Natural killer cell (primary cell): ENCODE results near the gene DNPH1. TPM values are rescaled to one million over a fixed set of nuclear protein-coding genes. Genes with fewer than 3 reads are reported as not detected.

Experiments used
- ATAC-seq, 3 donors: fragments of 150-1000 bp in 2 of 3; fragments of 200-7000 bp in 1 of 3; cut with Tn5 transposase; 1 replicate in 1 of 3; 2 replicates in 2 of 3; pipeline ENCODE4 v1.10.0; 2021; ENCODE audit warnings: mild to moderate bottlenecking in 2 of 3, moderate library complexity in 2 of 3
- DNase-seq, 2 donors: peaks; one replicate each; pipeline versions ENCODE4 v3.0.0 to v3.0.0-alpha.2; 2013 to 2021; ENCODE audit warnings: mixed read lengths in 1 of 2
- H3K27ac ChIP-seq: one replicate; pipeline ENCODE4 v1.5.1; 2013; ENCODE audit warnings: mild to moderate bottlenecking, low read length
- H3K27me3 ChIP-seq: one replicate; pipeline ENCODE4 v1.6.1; 2013; ENCODE audit warnings: low read length; ENCODE audit not compliant: control insufficient read depth, insufficient read depth
- H3K36me3 ChIP-seq: one replicate; pipeline ENCODE4 v1.6.1; 2013; ENCODE audit warnings: low read length; ENCODE audit not compliant: control insufficient read depth, insufficient read depth
- H3K4me1 ChIP-seq: one replicate; pipeline ENCODE4 v1.6.1; 2013; ENCODE audit warnings: low read length; ENCODE audit not compliant: control insufficient read depth, insufficient read depth
- H3K4me3 ChIP-seq: one replicate; pipeline ENCODE4 v1.5.1; 2013; ENCODE audit warnings: low read length
- H3K9me3 ChIP-seq: one replicate; pipeline ENCODE4 v1.6.1; 2013; ENCODE audit warnings: low read length; ENCODE audit not compliant: control insufficient read depth, insufficient read depth
- H3K27ac Mint-ChIP-seq, 2 donors: one replicate each; pipeline ENCODE4 v1.8.0; 2022; ENCODE audit warnings: mild to moderate bottlenecking in 2 of 2, mixed read lengths in 2 of 2, moderate library complexity in 1 of 2
- H3K27me3 Mint-ChIP-seq, 2 donors: one replicate each; pipeline ENCODE4 v1.8.0; 2022; ENCODE audit warnings: low read depth in 2 of 2, mixed read lengths in 2 of 2
- H3K36me3 Mint-ChIP-seq: one replicate; pipeline ENCODE4 v1.8.0; 2022; ENCODE audit warnings: mixed read lengths
- H3K4me1 Mint-ChIP-seq, 2 donors: one replicate each; pipeline ENCODE4 v1.8.0; 2022; ENCODE audit warnings: mixed read lengths in 2 of 2
- H3K4me3 Mint-ChIP-seq: one replicate; pipeline ENCODE4 v1.8.0; 2022; ENCODE audit warnings: mild to moderate bottlenecking, moderate library complexity, mixed read lengths
- H3K9me3 Mint-ChIP-seq, 2 donors: one replicate each; pipeline ENCODE4 v1.8.0; 2022; ENCODE audit warnings: mixed read lengths in 2 of 2
- WGBS: methylation state at CpG from one replicate; pipeline ENCODE4 v1.1.7; 2013; ENCODE audit warnings: missing lambda C conversion rate; ENCODE audit not compliant: insufficient coverage; 5-methylcytosine and 5-hydroxymethylcytosine counted together
- intact Hi-C: fragments of 100-400 bp; cut with micrococcal nuclease; formaldehyde crosslinking; loops from one replicate; pipeline ENCODE4 v1.14.2; 2022
- total RNA-seq, 4 donors: library from RNA; stranded (reverse); fragments of 120-200 nt in 1 of 4; gene quantifications; one replicate each; pipeline versions ENCODE4 v1.2.3 to v1.2.4, GENCODE V29; 2013 to 2022
- TF ChIP-seq, protein P1 (sequence below): fragments of 200-600 bp; IDR thresholded peaks from one replicate; pipeline ENCODE4 v1.8.0; 2022; ENCODE audit warnings: antibody characterized with exemption

The DNPH1 gene
- total RNA-seq, 3 donors from 2014 or later (not counting 1 experiment from before 2014, with no cell fraction given): 6.1 to 10.2 (median 8.0) TPM

GRCh38 chr6:43265564-43265963 lies 36.3 kb upstream of the DNPH1 start:
- H3K4me3 Mint-ChIP-seq: no peak overlapping the region
- H3K9me3 Mint-ChIP-seq: no peaks in the 10 kb centered on the region
- H3K4me1 Mint-ChIP-seq: peaks cover 6 to 16% of the 10 kb centered on the region in 2 donors
- DNase-seq: no peak
- Histone ChIP-seq H3K27me3 (peaks cover 10% of the 10 kb centered on the region), H3K27ac (no peak overlapping the region), H3K36me3 (no peaks in the 10 kb centered on the region), H3K9me3 (no peaks in the 10 kb centered on the region), H3K4me1 (peaks cover 14% of the 10 kb centered on the region), H3K4me3 (no peak overlapping the region)
- WGBS: 95% methylated on average over 6 of the region's 6 CpGs
- ATAC-seq: no peak
- TF ChIP-seq, protein P1, sequence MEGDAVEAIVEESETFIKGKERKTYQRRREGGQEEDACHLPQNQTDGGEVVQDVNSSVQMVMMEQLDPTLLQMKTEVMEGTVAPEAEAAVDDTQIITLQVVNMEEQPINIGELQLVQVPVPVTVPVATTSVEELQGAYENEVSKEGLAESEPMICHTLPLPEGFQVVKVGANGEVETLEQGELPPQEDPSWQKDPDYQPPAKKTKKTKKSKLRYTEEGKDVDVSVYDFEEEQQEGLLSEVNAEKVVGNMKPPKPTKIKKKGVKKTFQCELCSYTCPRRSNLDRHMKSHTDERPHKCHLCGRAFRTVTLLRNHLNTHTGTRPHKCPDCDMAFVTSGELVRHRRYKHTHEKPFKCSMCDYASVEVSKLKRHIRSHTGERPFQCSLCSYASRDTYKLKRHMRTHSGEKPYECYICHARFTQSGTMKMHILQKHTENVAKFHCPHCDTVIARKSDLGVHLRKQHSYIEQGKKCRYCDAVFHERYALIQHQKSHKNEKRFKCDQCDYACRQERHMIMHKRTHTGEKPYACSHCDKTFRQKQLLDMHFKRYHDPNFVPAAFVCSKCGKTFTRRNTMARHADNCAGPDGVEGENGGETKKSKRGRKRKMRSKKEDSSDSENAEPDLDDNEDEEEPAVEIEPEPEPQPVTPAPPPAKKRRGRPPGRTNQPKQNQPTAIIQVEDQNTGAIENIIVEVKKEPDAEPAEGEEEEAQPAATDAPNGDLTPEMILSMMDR: no peak
- intact Hi-C loops: no loop called here
- no peak overlapping the region for H3K27ac Mint-ChIP-seq
- H3K36me3 Mint-ChIP-seq: no peaks in the 10 kb centered on the region
- peaks cover 6 to 18% of the 10 kb centered on the region in 2 donors for H3K27me3 Mint-ChIP-seq

GRCh38 chr6:43264599-43265145 lies 35.4 kb upstream of the DNPH1 start:
- TF ChIP-seq, protein P1: no peak
- H3K27me3 Mint-ChIP-seq: peaks cover 6 to 17% of the 10 kb centered on the region in 2 donors
- ATAC-seq (no peak), DNase-seq (no peak)
- intact Hi-C loops: no loop called here
- peaks cover 9% of the 10 kb centered on the region for H3K4me1 ChIP-seq
- 82% methylated on average over 5 of the region's 5 CpGs for WGBS
- no peaks in the 10 kb centered on the region for H3K36me3 ChIP-seq
- no peaks in the 10 kb centered on the region for H3K36me3 Mint-ChIP-seq
- H3K9me3 Mint-ChIP-seq: no peaks in the 10 kb centered on the region
- H3K27ac ChIP-seq: no peak overlapping the region
- H3K27ac Mint-ChIP-seq: no peak overlapping the region
- peaks cover 6 to 15% of the 10 kb centered on the region in 2 donors for H3K4me1 Mint-ChIP-seq
- no peaks in the 10 kb centered on the region for H3K9me3 ChIP-seq
- no peak overlapping the region for H3K4me3 ChIP-seq
- peaks cover 10% of the 10 kb centered on the region for H3K27me3 ChIP-seq
- H3K4me3 Mint-ChIP-seq: no peak overlapping the region

DNA sequence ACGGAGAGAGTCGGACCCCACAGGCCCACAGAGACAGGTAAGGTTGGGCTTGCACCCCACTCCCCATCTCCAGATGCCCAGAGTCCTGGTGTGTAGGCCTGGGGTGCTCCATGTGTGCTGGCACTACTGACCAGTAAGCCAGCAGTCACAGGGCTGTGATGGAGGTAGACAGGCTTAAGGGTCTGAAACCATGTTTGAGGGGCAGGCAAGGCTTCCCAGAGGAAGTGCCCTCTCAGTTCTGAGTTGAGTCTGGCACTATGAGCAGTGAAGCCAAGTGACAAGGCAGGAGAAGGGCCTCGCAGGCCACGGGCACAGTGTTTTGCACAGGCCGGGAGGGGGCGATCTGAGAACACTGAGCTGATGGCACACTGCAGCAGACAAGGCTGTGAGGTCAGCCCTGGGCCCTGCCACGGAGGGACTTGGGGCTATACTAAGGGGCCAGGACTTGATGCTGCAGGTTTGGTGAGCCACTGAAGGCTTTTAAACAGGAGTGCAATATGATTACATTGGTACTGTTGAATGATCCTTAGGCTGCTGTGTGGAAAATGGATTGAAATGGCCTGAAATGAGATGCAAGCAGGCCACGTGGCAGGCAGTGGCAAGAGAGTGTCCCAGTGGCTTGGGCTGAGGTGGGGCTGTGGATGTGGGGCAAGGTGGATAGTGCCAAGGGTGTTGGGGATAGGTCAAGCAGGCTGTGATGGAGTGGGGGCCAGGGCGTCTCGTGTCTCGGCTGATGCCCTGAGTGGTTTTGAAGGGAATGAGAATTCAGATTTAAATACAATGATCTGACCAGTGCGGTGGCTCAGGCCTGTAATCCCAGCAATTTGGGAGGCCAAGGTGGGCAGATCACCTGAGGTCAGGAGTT lies 34.3 kb upstream of the DNPH1 start:
- Mint-ChIP-seq H3K36me3 (no peaks in the 10 kb centered on the region), H3K27ac (no peak overlapping the region), H3K27me3 (peaks cover 0 to 11% of the 10 kb centered on the region in 2 donors), H3K4me3 (no peak overlapping the region), H3K4me1 (peaks cover 0 to 6% of the 10 kb centered on the region in 2 donors), H3K9me3 (no peaks in the 10 kb centered on the region)
- H3K4me3 ChIP-seq: no peak overlapping the region
- no peaks in the 10 kb centered on the region for H3K9me3 ChIP-seq
- TF ChIP-seq, protein P1: peak; percentile 65
- WGBS: 51% methylated on average over 12 of the region's 12 CpGs
- no peak overlapping the region for H3K27ac ChIP-seq
- no peaks in the 10 kb centered on the region for H3K4me1 ChIP-seq
- peak; percentile 65 to 86 for DNase-seq
- no peaks in the 10 kb centered on the region for H3K36me3 ChIP-seq
- peak; percentile 76 to 99 (median 97) for ATAC-seq
- peaks cover 3% of the 10 kb centered on the region for H3K27me3 ChIP-seq
- intact Hi-C loops: loop anchor here (1.0 kb wide), 2 partner anchors 135 to 243 kb away; no protein-coding TSS in a partner anchor
